ENCODE results near the gene AHNAK2.

The AHNAK2 gene

GRCh38 chr14:104979758-104980610 is 1.8 kb upstream of the AHNAK2 start (continued):
- TF ChIP-seq ZNF292 (tag by site-specific recombination; IDR thresholded peaks at IDR 0.05; ENCODE audit: borderline replicate concordance, low read depth) (no peak), ZNF248 (tag by site-specific recombination; IDR thresholded peaks at IDR 0.05) (no peak), KLF7 (tag by site-specific recombination; IDR thresholded peaks at IDR 0.05; ENCODE audit: borderline replicate concordance) (no peak), ZNF140 (tag by site-specific recombination; IDR thresholded peaks at IDR 0.05) (no peak), ZNF544 (tag by site-specific recombination; IDR thresholded peaks at IDR 0.05) (no peak), ZNF529 (tag by site-specific recombination; IDR thresholded peaks at IDR 0.05; ENCODE audit: insufficient replicate concordance) (no peak), INSM2 (tag by site-specific recombination; IDR thresholded peaks at IDR 0.05) (0 out of 2 replicates have a peak, but pooled peaks have one; percentile 7), ZNF510 (tag by site-specific recombination; IDR thresholded peaks at IDR 0.05; ENCODE audit: insufficient replicate concordance) (no peak), ZNF266 (tag by site-specific recombination; IDR thresholded peaks at IDR 0.05; ENCODE audit: low read depth) (peak; percentile 63; the same call in 1 of the 2 replicates), ZIC2 (tag by site-specific recombination; IDR thresholded peaks at IDR 0.05) (no peak; the same call in none of the 2 replicates), GLIS2 (tag by site-specific recombination; IDR thresholded peaks at IDR 0.05) (no peak; the same call in none of the 2 replicates), ZNF701 (tag by site-specific recombination; IDR thresholded peaks at IDR 0.05) (no peak), ZNF146 (tag by site-specific recombination; IDR thresholded peaks at IDR 0.05) (0 out of 2 replicates have a peak, but pooled peaks have one; percentile 5), ZFP37 (tag by site-specific recombination; IDR thresholded peaks at IDR 0.05) (no peak), ZNF600 (tag by site-specific recombination; IDR thresholded peaks at IDR 0.05) (peak; percentile 47), ZNF768 (tag by site-specific recombination; IDR thresholded peaks at IDR 0.05) (no peak; the same call in 1 of the 2 replicates), ZNF311 (tag by site-specific recombination; IDR thresholded peaks at IDR 0.05; ENCODE audit: borderline replicate concordance) (0 out of 2 replicates have a peak, but pooled peaks have one; percentile 25), KLF17 (tag by site-specific recombination; IDR thresholded peaks at IDR 0.05) (0 out of 2 replicates have a peak, but pooled peaks have one; percentile 27), ZNF791 (tag by site-specific recombination; IDR thresholded peaks at IDR 0.05) (no peak), ZNF24 (tag by site-specific recombination; IDR thresholded peaks at IDR 0.05) (no peak), SALL2 (tag by site-specific recombination; IDR thresholded peaks at IDR 0.05; ENCODE audit: borderline replicate concordance) (peak; percentile 67), ZNF449 (tag by site-specific recombination; IDR thresholded peaks at IDR 0.05) (no peak), BCL11A (tag by site-specific recombination; IDR thresholded peaks at IDR 0.05; ENCODE audit: low read depth) (no peak), ZNF324 (tag by site-specific recombination; IDR thresholded peaks at IDR 0.05) (no peak; the same call in 1 of the 2 replicates), KLF9 (tag by site-specific recombination; IDR thresholded peaks at IDR 0.05; ENCODE audit: low read depth) (no peak), ZBTB6 (tag by site-specific recombination; IDR thresholded peaks at IDR 0.05) (no peak), SETDB1 (IDR thresholded peaks at IDR 0.05; ENCODE audit: insufficient read length, low read length) (no peak), ZXDB (tag by site-specific recombination; IDR thresholded peaks at IDR 0.05) (no peak), ZNF350 (tag by site-specific recombination; IDR thresholded peaks at IDR 0.05) (no peak), ZNF654 (tag by site-specific recombination; IDR thresholded peaks at IDR 0.05; ENCODE audit: low read depth) (no peak), ZNF558 (tag by site-specific recombination; IDR thresholded peaks at IDR 0.05) (no peak), ZFP41 (tag by site-specific recombination; IDR thresholded peaks at IDR 0.05; ENCODE audit: borderline replicate concordance) (no peak), ZNF514 (tag by site-specific recombination; IDR thresholded peaks at IDR 0.05) (no peak), EGR2 (tag by site-specific recombination; IDR thresholded peaks at IDR 0.05; ENCODE audit: low read depth) (no peak; the same call in 1 of the 2 replicates), ZNF664 (tag by site-specific recombination; IDR thresholded peaks at IDR 0.05) (no peak)

Measured in HEK293 (cell line).